A673 (cell line): ENCODE measurements around the gene DCAF15.

Source experiments
- EZH2 ChIP-seq: fragments of 200-600 bp; sonication (generic); IDR thresholded peaks from 2 replicates; pipeline ENCODE4 v1.6.1; 2017; ENCODE audit warnings: borderline replicate concordance, low read depth, mild to moderate bottlenecking, mixed read lengths, antibody characterized with exemption, low read length; ENCODE audit not compliant: poor library complexity, severe bottlenecking
- TF ChIP-seq, protein P1 (sequence below): fragments of 300-800, 200-600 bp; sonication (generic); conservative IDR thresholded peaks from 2 replicates; pipeline ENCODE4 v1.5.1; 2017; ENCODE audit warnings: low read depth, mild to moderate bottlenecking, antibody characterized with exemption, low read length, moderate library complexity, mixed read lengths

DNA sequence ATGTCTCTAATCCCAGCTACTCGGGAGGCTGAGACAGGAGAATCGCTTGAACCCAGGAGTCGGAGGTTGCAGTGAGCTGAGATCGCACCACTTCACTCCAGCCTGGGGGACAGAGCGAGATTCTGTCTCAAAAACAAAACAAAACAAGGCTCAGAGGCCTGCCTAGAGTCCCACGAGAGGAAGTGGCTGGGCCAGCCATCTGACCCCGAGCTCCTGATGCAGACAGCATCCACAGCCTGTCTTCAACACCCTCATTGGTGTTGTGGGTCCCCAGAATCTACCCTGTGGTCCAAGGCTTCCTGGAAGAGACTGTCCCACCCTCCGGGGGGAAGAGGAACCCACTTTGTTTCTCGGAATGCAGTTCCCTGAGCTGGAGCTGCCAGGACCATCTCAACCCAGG, 29.2 kb downstream of the DCAF15 start:
- TF ChIP-seq, protein P1, sequence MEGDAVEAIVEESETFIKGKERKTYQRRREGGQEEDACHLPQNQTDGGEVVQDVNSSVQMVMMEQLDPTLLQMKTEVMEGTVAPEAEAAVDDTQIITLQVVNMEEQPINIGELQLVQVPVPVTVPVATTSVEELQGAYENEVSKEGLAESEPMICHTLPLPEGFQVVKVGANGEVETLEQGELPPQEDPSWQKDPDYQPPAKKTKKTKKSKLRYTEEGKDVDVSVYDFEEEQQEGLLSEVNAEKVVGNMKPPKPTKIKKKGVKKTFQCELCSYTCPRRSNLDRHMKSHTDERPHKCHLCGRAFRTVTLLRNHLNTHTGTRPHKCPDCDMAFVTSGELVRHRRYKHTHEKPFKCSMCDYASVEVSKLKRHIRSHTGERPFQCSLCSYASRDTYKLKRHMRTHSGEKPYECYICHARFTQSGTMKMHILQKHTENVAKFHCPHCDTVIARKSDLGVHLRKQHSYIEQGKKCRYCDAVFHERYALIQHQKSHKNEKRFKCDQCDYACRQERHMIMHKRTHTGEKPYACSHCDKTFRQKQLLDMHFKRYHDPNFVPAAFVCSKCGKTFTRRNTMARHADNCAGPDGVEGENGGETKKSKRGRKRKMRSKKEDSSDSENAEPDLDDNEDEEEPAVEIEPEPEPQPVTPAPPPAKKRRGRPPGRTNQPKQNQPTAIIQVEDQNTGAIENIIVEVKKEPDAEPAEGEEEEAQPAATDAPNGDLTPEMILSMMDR = no peak
- TF ChIP-seq EZH2 = no peak
